Retinal pigment epithelial cell (primary cell): ENCODE data around the gene YTHDC1.

Source experiments
- DNase-seq: peaks from one replicate; pipeline ENCODE4 v3.0.0-alpha.2; 2010; ENCODE audit warnings: low read depth
- H3K4me3 ChIP-seq: 2 replicates; pipeline ENCODE4 v1.5.1; 2011; ENCODE audit warnings: mild to moderate bottlenecking, low read length, control low read depth, moderate library complexity
- CTCF ChIP-seq: conservative IDR thresholded peaks from 2 replicates; pipeline ENCODE4 v1.5.1; 2011; ENCODE audit warnings: low read depth, low read length, control low read depth, inconsistent platforms

The YTHDC1 gene

GRCh38 chr4:68344049-68344448 is 5.8 kb downstream of the YTHDC1 start:
- no peak for TF ChIP-seq CTCF
- no peak overlapping the region for H3K4me3 ChIP-seq
- DNase-seq: no peak

- no peak overlapping the region for H3K4me3 ChIP-seq
- TF ChIP-seq CTCF: no peak
- DNase-seq: no peak
Observed at GRCh38 chr4:68342134-68342533, 7.8 kb downstream of the YTHDC1 start.

- no peak for TF ChIP-seq CTCF
- DNase-seq: no peak
- H3K4me3 ChIP-seq: no peak overlapping the region
Observed at GRCh38 chr4:68338625-68339024, 11.3 kb downstream of the YTHDC1 start.

- no peak overlapping the region for H3K4me3 ChIP-seq
- no peak for TF ChIP-seq CTCF
- no peak for DNase-seq
Observed at GRCh38 chr4:68337522-68337921, 12.4 kb downstream of the YTHDC1 start.

- no peak overlapping the region for H3K4me3 ChIP-seq
- no peak for TF ChIP-seq CTCF
- DNase-seq: no peak
Observed at GRCh38 chr4:68337004-68337403, 12.9 kb downstream of the YTHDC1 start.

- TF ChIP-seq CTCF: no peak
- H3K4me3 ChIP-seq: no peak overlapping the region
- DNase-seq: no peak
Observed at GRCh38 chr4:68336530-68336929, 13.4 kb downstream of the YTHDC1 start.

- no peak for DNase-seq
- H3K4me3 ChIP-seq: no peak overlapping the region
- TF ChIP-seq CTCF: no peak
Observed at GRCh38 chr4:68326141-68326540, 23.7 kb downstream of the YTHDC1 start.
